BLaER1 (cell line): ENCODE results near the gene CCR4.
"Not testable (repeated sequence)": the region's sequence is repeated elsewhere in the genome, so short reads cannot be mapped to it uniquely, and the experiment has no call there.

Experiments used
- H3K27ac ChIP-seq: shearing (Covaris generic); formaldehyde crosslinking; 2 replicates; pipeline ENCODE4 v1.8.1; 2022
- H3K27me3 ChIP-seq: shearing (Covaris generic); formaldehyde crosslinking; 2 replicates; pipeline ENCODE4 v1.8.1; 2022
- H3K36me3 ChIP-seq: shearing (Covaris generic); formaldehyde crosslinking; 2 replicates; pipeline ENCODE4 v1.8.1; 2022
- H3K4me1 ChIP-seq: shearing (Covaris generic); formaldehyde crosslinking; 2 replicates; pipeline ENCODE4 v1.8.1; 2022
- H3K4me2 ChIP-seq: shearing (Covaris generic); formaldehyde crosslinking; 2 replicates; pipeline ENCODE4 v1.8.1; 2022
- H3K4me3 ChIP-seq: shearing (Covaris generic); formaldehyde crosslinking; 2 replicates; pipeline ENCODE4 v1.8.1; 2022
- H3K9ac ChIP-seq: shearing (Covaris generic); formaldehyde crosslinking; 2 replicates; pipeline ENCODE4 v1.8.1; 2022
- H3K9me3 ChIP-seq: shearing (Covaris generic); formaldehyde crosslinking; 2 replicates; pipeline ENCODE4 v1.8.1; 2022
- H4K20me1 ChIP-seq: shearing (Covaris generic); formaldehyde crosslinking; 2 replicates; pipeline ENCODE4 v1.8.1; 2022
- Cebpa-rat ChIP-seq: shearing (Covaris generic); IDR thresholded peaks from 2 replicates; pipeline ENCODE4 v1.8.1; 2022

Gene CCR4

DNA sequence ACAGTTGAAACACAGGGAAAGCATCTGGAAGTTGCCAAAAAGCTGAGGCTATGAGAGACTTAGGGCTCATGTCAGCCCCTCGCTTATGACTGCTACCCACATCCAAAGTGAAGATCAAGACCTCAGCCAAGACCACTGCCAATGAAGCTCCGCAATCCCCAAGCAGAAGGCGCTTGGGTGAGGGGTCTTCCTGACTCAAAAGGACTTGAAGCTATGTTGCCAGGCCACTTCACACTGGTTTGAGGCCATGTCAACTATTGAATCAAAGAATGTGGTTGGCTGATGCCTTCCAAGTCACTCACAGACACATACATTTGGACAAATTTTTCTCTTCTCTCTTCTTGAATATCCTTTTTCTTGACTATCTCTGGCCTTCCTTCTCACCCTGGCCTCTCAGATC lies 928 bp upstream of the CCR4 start:
- Histone ChIP-seq H3K36me3 (no peaks in the 10 kb centered on the region), H3K4me2 (no peak overlapping the region), H3K27ac (no peak overlapping the region), H3K9ac (no peak overlapping the region), H3K9me3 (no peaks in the 10 kb centered on the region), H3K4me1 (no peaks in the 10 kb centered on the region), H3K27me3 (no peaks in the 10 kb centered on the region), H3K4me3 (no peak overlapping the region), H4K20me1 (no peaks in the 10 kb centered on the region)
- TF ChIP-seq Cebpa-rat = no peak

DNA sequence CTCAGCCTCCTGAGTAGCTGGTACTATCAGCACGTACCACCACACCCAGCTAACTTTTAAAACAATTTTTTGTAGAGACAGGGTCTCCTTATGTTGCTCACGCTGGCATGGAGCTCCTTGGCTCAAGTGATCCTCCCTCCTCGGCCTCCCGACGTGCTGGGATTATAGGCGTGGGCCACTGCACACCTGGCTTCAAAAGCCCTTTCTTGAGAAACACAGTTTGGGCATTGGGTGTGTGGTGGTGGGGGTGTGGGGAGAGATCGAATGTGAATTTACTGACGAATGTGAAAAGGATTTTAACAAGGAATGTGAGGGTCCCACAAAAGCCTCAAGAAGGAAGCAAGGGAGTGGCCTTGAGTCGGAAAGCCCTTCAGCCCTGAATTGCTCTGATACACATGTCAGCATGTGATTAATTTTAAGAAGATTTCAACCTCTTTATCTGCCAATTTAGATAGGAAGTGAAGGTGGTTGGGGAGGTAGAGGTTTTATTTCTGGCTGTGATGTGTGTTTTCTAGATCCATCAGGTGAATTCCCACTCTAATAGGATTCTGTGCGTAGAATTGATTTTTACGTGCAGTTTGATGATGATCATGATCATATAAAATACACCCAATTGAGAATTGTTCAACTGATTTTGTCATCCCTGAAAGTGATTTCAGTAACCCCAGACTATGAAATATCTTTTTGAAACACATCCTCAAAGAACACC lies 1.1 kb downstream of the CCR4 start:
- Histone ChIP-seq H3K4me2 (no peak overlapping the region), H3K27me3 (no peaks in the 10 kb centered on the region), H3K9me3 (no peaks in the 10 kb centered on the region), H3K9ac (no peak overlapping the region), H3K27ac (no peak overlapping the region), H3K4me1 (no peaks in the 10 kb centered on the region), H3K36me3 (no peaks in the 10 kb centered on the region), H3K4me3 (no peak overlapping the region), H4K20me1 (no peaks in the 10 kb centered on the region)
- no peak for TF ChIP-seq Cebpa-rat

DNA sequence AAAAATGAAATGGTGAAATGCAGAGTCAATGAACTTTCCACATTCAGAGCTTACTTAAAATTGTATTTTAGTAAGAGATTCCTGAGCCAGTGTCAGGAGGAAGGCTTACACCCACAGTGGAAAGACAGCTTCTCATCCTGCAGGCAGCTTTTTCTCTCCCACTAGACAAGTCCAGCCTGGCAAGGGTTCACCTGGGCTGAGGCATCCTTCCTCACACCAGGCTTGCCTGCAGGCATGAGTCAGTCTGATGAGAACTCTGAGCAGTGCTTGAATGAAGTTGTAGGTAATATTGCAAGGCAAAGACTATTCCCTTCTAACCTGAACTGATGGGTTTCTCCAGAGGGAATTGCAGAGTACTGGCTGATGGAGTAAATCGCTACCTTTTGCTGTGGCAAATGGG lies 3.1 kb downstream of the CCR4 start:
- no peak for TF ChIP-seq Cebpa-rat
- H4K20me1 ChIP-seq = no peaks in the 10 kb centered on the region
- H3K4me2 ChIP-seq = no peak overlapping the region
- no peaks in the 10 kb centered on the region for H3K9me3 ChIP-seq
- no peak overlapping the region for H3K27ac ChIP-seq
- no peak overlapping the region for H3K9ac ChIP-seq
- no peaks in the 10 kb centered on the region for H3K36me3 ChIP-seq
- H3K4me3 ChIP-seq = no peak overlapping the region
- H3K27me3 ChIP-seq = no peaks in the 10 kb centered on the region
- no peaks in the 10 kb centered on the region for H3K4me1 ChIP-seq

DNA sequence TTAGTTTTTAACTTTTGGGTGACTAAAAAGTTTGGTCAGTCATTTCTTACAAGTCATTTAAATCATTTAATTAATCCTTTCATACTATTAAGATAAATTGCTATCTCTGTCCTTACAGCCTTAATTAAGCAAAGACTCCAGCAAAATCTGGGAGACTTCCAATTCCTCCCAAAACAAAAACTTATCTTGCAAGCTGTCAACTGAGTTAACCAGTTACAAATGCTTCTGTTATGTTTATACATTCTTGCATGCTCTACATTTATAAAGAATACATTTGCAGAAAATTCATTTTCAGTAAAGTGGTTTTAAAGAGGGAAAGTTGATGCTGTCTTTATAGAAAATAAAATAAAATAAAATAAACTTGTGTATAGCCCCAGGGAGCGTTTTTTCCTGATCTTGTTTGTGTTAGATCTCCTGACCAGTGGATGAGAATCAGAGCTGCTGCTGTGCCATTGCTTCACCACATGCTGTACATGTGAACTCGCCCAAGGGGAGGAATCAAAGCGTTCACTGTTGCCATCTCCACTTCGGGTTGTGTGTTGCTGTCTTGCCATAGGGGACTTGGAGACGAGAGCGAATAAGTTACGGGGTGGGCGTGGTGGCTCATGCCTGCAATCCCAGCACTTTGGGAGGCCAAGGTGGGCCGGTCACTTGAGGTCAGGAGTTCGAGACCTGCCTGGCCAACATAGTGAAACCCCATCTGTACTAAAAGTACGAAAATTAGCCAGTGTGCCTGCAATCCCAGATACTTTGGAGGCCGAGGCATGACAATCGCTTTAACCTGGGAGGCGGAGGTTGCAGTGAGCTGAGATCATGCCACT lies 5.5 kb downstream of the CCR4 start:
- no peak overlapping the region for H3K27ac ChIP-seq
- no peaks in the 10 kb centered on the region for H3K36me3 ChIP-seq
- H3K27me3 ChIP-seq = no peaks in the 10 kb centered on the region
- no peak for TF ChIP-seq Cebpa-rat
- no peaks in the 10 kb centered on the region for H3K4me1 ChIP-seq
- H3K9ac ChIP-seq = no peak overlapping the region
- H3K9me3 ChIP-seq = no peaks in the 10 kb centered on the region
- H4K20me1 ChIP-seq = no peaks in the 10 kb centered on the region
- no peak overlapping the region for H3K4me3 ChIP-seq
- no peak overlapping the region for H3K4me2 ChIP-seq

DNA sequence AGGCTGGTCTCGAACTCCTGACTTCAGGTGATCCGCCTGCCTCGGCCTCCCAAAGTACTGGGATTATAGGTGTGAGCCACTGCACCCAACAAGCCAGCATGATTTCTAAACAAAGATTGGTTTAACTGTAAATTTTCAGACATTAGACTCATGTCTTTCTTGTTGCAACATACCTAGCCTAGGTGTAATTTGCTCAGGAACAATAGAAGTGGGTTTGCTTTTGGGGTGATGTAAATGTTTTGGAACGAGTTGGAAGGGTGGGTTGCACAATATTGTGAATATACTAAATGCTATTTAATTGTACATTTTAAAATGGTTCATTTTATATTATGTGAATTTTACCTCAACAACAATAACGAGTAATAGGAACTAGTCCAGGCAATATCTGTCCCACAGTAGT lies 7.1 kb downstream of the CCR4 start:
- Histone ChIP-seq H3K4me1 (no peaks in the 10 kb centered on the region), H3K27me3 (no peaks in the 10 kb centered on the region), H3K9me3 (no peaks in the 10 kb centered on the region), H3K4me3 (no peak overlapping the region), H3K9ac (no peak overlapping the region), H3K4me2 (no peak overlapping the region), H4K20me1 (no peaks in the 10 kb centered on the region), H3K27ac (no peak overlapping the region), H3K36me3 (no peaks in the 10 kb centered on the region)
- no peak for TF ChIP-seq Cebpa-rat

DNA sequence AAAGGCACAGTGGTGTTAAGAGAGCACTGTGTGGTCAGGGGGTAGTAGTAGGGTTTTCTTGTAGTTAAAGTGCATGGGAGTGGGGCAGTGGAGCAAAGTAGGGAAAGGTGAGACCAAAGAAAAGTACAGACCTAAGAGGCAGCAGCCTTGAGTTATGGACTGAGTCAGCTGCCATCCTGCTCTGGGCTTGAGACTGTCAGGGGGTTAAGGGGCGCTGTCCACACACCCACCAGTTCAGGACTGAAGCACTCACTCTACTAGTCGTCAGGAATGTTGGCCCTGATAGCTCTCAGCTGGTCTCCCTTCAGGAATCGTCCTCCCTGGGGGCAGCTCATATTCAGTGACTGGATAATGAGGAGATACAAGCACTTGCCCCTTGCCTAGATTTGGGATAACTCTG lies 7.9 kb downstream of the CCR4 start:
- Histone ChIP-seq H3K27me3 (no peaks in the 10 kb centered on the region), H3K36me3 (no peaks in the 10 kb centered on the region), H3K4me3 (no peak overlapping the region), H3K4me1 (no peaks in the 10 kb centered on the region), H4K20me1 (no peaks in the 10 kb centered on the region), H3K27ac (no peak overlapping the region), H3K9ac (no peak overlapping the region), H3K9me3 (0 out of 2 replicates have a peak, but pooled peaks cover 5% of the 10 kb centered on the region), H3K4me2 (no peak overlapping the region)
- TF ChIP-seq Cebpa-rat = no peak

DNA sequence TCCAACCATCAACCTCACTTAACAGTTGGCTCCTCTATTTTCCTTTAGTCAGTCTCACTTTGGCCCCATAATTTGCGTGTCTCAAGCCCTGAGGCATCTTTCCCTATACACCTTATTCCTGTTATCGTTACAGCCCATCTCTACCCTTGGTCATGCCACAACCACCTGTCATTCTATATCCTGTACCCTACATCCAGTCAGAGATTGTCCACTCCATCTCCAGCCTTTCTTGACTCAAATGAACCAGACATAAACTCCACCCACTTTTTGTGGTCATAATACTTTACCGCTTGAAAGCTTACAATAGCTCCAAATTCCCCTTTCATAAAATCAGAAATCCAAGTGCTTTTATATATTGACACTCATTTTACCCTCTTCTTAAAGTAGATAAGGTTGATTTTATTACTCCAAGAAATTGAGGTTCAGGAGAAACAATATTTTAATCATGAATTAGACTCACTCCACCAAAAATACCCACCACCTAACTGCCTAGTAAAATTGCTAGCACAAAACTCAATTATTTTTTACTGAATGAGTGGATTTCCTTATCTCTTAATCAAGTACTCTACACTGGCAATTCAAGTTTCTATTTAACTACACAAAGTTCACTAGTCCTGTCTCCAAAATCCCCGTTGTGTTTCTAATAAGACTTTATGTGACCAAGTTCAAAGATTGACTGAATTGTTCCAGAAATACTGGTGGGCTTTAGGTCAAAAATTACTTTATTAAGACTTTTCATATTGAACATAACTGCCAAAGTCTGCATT lies 9.1 kb downstream of the CCR4 start:
- H4K20me1 ChIP-seq = no peaks in the 10 kb centered on the region
- H3K27me3 ChIP-seq = no peaks in the 10 kb centered on the region
- H3K36me3 ChIP-seq = no peaks in the 10 kb centered on the region
- no peak overlapping the region for H3K4me3 ChIP-seq
- H3K9ac ChIP-seq = no peak overlapping the region
- H3K4me1 ChIP-seq = no peaks in the 10 kb centered on the region
- no peak overlapping the region for H3K4me2 ChIP-seq
- no peak for TF ChIP-seq Cebpa-rat
- no peak overlapping the region for H3K27ac ChIP-seq
- peaks cover 16% of the 10 kb centered on the region for H3K9me3 ChIP-seq

DNA sequence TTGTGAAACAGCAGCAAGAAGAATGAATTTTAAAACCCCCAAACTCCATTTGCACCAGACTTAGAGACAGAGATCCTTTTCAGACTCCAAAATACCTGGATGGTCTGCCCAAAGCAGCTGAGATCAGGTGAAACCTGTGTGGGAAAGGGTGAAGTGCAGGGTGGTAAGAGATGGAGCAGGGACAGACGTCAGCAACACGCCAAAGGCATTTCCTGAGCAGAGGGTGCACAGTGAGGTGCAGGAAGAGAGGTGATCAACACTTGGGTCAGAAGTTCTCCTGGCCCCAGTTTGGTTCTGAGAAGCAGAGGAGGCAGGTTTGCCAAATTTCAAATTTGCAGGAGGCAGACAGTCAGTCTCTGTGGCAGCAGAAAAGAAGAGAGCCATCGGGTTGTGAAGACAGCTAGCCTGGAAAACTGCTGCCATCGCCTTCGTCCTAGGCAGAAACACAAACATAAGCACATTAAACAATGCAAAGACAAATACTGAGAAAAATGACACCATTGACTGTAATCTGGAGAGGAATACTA lies 9.8 kb downstream of the CCR4 start:
- Histone ChIP-seq H3K4me3 (no peak overlapping the region), H3K9me3 (peaks cover 23% of the 10 kb centered on the region), H3K27me3 (no peaks in the 10 kb centered on the region), H4K20me1 (no peaks in the 10 kb centered on the region), H3K4me2 (no peak overlapping the region), H3K36me3 (no peaks in the 10 kb centered on the region), H3K4me1 (no peaks in the 10 kb centered on the region), H3K27ac (no peak overlapping the region), H3K9ac (no peak overlapping the region)
- TF ChIP-seq Cebpa-rat = no peak

DNA sequence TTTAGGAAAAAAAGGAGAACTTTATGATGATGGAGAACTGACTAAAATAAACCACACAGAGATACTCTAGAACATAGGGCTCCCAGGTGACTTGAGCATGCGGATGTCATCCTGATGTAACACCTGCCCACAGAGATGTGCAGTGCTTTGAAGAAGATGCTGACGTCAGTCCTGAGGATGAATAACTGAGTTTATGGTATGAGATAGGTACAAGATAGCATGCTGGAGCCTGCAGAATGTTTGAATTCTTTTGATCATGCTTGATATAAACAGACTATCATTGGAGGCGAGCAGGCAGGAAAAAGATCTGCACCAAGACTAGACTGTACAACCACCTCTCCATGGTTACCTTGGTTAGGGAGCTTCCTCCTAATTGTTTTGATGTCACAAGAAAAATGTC lies 12.4 kb downstream of the CCR4 start:
- H3K4me2 ChIP-seq = no peak overlapping the region
- TF ChIP-seq Cebpa-rat = no peak
- H3K36me3 ChIP-seq = no peaks in the 10 kb centered on the region
- no peaks in the 10 kb centered on the region for H3K4me1 ChIP-seq
- H3K27me3 ChIP-seq = no peaks in the 10 kb centered on the region
- H3K27ac ChIP-seq = no peak overlapping the region
- no peak overlapping the region for H3K4me3 ChIP-seq
- no peak overlapping the region for H3K9ac ChIP-seq
- no peaks in the 10 kb centered on the region for H4K20me1 ChIP-seq
- peaks cover 37% of the 10 kb centered on the region for H3K9me3 ChIP-seq

DNA sequence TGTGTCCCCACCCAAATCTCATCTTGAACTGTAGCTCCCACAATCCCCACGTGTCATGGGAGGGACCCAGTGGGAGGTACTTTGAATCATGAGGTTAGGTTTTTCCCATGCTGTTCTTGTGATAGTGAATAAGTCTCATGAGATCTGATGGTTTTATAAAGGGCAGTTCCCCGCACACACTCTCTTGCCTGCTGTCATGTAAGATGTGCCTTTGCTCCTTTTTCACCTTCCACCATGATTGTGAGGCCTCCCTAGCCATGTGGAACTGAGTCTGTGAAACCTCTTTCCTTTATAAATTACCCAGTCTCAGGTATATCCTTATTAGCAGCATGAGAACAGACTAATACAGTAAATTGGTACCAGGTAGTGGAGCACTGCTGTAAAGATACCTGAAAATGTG lies 13.3 kb downstream of the CCR4 start:
- H3K4me3 ChIP-seq, H3K27ac ChIP-seq, H3K4me1 ChIP-seq, H3K27me3 ChIP-seq, H4K20me1 ChIP-seq, H3K4me2 ChIP-seq, H3K36me3 ChIP-seq, H3K9ac ChIP-seq: not testable (repeated sequence)
- H3K9me3 ChIP-seq = peaks cover 37% of the 10 kb centered on the region

DNA sequence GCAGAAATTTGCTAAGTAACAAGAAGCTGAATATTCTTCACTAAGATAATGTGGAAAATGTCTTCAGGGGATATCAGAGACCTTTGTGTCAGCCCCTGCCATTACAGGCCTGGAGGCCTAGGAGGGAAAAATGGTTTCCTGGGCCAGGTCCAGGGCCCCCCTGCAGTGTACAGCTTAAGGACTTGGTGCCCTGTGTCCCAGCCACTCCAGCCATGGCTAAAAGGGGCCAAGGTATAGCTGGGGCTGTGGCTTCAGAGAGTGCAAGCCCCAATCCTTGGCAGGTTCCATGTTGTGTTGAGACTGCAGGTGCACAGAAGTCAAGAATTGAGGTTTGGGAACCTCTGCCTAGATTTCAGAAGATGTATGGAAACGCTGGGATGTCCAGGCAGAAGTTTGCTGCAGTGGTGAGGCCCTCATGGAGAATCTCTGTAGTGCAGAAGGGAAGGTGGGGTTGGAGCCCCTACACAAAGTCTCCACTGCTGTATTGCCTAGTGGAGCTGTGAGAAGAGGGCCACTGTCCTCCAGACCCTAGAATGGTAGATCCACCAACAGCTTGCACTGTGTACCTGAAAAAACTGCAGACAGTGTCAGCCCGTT lies 14.3 kb downstream of the CCR4 start:
- H3K9ac ChIP-seq, H3K4me2 ChIP-seq, H3K36me3 ChIP-seq, H4K20me1 ChIP-seq, H3K27ac ChIP-seq, H3K4me1 ChIP-seq, H3K27me3 ChIP-seq, H3K4me3 ChIP-seq: not testable (repeated sequence)
- peaks cover 37% of the 10 kb centered on the region for H3K9me3 ChIP-seq

DNA sequence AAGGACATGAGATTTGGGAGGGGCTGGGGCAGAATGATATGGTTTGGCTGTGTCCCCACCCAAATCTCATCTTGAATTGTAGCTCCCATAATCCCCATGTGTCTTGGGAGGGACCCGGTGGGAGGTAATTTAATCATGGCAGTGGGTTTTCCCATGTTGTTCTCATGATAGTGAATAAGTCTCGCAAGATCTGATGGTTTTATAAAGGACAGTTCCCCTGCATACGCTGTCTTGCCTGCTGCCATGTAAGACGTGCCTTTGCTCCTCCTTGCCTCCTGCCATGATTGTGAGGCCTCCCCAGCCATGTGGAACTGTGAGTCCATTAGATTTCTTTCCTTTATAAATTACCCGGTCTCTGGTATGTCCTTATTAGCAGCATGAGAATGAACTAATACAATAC lies 15.2 kb downstream of the CCR4 start:
- not testable (repeated sequence) for H3K27me3 ChIP-seq, H3K4me2 ChIP-seq, H3K4me3 ChIP-seq

More for the DNA sequence above, 15.2 kb downstream of the CCR4 start:
- H3K9me3 ChIP-seq = peaks cover 37% of the 10 kb centered on the region
- H3K9ac ChIP-seq, H3K4me1 ChIP-seq, H4K20me1 ChIP-seq, H3K27ac ChIP-seq, H3K36me3 ChIP-seq: not testable (repeated sequence)
